ENCODE results near the gene KLF12. TPM values are rescaled to one million over a fixed set of nuclear protein-coding genes. Genes with fewer than 3 reads are reported as not detected.

Gene KLF12
- total RNA-seq, 4 donors from 2014 or later = 12.3 to 21.9 (median 17.0) TPM

DNA sequence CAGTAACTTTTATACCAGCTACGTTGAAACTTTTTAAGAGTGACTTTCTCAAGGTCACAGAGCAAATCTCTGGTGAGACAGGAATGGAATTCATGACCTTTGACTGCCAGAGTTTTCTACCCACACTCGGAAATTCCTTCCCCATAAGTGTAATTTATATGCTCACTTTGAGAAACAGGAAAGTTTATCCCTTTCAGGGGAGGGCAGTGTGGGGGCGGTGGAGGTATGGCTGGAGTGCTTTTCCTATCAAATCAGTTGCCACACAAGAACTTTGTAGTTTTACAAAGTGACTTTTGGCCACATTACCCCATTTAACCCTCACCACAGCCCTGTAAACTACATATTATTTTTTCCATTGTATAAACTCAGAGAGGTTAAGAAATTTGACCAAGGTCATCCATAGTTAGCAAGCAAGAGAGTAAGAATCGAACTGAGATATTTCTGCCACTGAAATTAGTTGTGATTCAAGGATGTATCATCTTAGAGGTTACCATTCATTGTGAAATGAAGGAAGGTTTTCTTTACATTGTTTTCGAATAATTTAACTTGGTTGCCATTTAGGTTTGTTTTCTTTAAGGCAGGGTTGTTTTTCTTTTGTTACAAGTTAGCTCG is 5.9 kb downstream of the KLF12 start:
- TF ChIP-seq POLR2AphosphoS5 (IDR thresholded peaks at IDR 0.05) (no peak), EP300 (IDR thresholded peaks at IDR 0.05) (no peak), POLR2A (IDR thresholded peaks at IDR 0.05) (no peak)
- TF ChIP-seq, protein P1, sequence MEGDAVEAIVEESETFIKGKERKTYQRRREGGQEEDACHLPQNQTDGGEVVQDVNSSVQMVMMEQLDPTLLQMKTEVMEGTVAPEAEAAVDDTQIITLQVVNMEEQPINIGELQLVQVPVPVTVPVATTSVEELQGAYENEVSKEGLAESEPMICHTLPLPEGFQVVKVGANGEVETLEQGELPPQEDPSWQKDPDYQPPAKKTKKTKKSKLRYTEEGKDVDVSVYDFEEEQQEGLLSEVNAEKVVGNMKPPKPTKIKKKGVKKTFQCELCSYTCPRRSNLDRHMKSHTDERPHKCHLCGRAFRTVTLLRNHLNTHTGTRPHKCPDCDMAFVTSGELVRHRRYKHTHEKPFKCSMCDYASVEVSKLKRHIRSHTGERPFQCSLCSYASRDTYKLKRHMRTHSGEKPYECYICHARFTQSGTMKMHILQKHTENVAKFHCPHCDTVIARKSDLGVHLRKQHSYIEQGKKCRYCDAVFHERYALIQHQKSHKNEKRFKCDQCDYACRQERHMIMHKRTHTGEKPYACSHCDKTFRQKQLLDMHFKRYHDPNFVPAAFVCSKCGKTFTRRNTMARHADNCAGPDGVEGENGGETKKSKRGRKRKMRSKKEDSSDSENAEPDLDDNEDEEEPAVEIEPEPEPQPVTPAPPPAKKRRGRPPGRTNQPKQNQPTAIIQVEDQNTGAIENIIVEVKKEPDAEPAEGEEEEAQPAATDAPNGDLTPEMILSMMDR (IDR thresholded peaks at IDR 0.05) = no peak
- Histone ChIP-seq H3K4me3 (no peak overlapping the region), H3K27ac (no peak overlapping the region), H3K9me3 (no peaks in the 10 kb centered on the region), H3K4me1 (peaks cover 2 to 60% (median 4%) of the 10 kb centered on the region in 3 donors), H3K36me3 (no peaks in the 10 kb centered on the region), H3K27me3 (no peaks in the 10 kb centered on the region)
- no peak for ATAC-seq
- 59 to 65% methylated on average over 6 of the region's 6 CpGs for WGBS, 2 donors (ENCODE audit: low coverage in 1 of 2)

DNA sequence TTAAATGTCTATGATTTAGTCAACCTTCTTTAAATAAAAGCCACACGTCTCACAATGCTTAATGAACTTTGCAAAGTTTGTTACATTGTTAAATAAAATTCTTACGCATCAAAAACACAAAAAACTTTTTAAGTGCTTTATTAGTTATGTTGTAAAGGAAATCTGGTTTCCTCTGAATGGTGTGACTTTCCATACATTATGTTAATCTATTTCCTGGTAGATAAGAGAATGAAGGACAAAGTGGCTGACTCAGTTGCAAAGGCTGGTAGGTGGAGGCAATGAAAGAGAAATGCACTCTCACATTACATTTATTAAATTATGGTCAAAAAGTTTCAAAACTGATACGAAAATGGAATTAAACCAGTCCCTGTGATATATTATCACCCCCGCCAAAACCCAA is 15.9 kb downstream of the KLF12 start:
- no peak for ATAC-seq
- 94 to 96% methylated on average over 3 to 4 of the region's 4 CpGs for WGBS, 2 donors (ENCODE audit: low coverage in 1 of 2)
- Histone ChIP-seq H3K36me3 (peaks cover 0 to 3% of the 10 kb centered on the region in 2 donors), H3K27ac (no peak overlapping the region), H3K4me1 (peaks cover 0 to 13% (median 0%) of the 10 kb centered on the region in 3 donors), H3K9me3 (peaks cover 0 to 20% (median 0%) of the 10 kb centered on the region in 3 donors), H3K27me3 (no peaks in the 10 kb centered on the region), H3K4me3 (no peak overlapping the region)
- TF ChIP-seq, protein P1 (IDR thresholded peaks at IDR 0.05) = no peak
- no peak for TF ChIP-seq POLR2A (IDR thresholded peaks at IDR 0.05)
- TF ChIP-seq POLR2AphosphoS5 (IDR thresholded peaks at IDR 0.05) = no peak
- TF ChIP-seq EP300 (IDR thresholded peaks at IDR 0.05) = no peak

DNA sequence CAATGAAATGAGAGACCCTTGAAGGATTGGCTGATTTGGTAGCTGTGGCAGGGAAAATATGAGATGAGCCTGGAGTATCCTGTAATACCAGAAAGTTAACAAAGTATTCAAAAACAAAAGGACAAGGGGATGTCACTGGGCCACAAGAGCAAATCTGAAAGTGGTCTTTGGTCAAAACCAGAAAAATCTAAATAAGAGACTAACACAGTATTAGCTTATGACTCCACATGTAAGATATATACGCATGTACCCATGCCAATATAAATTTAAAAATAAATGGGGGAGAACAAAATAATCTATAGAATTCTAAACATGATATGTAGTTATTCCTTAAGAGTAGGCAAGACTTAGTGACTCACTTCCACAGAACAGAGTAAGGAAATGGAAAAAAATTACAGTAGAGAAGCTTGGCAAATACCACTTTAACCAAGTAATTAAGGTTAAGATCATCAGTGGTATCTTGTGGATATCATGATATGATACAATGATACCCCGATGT is 16.9 kb downstream of the KLF12 start:
- peaks cover 0 to 20% (median 0%) of the 10 kb centered on the region in 3 donors for H3K9me3 ChIP-seq
- H3K27ac ChIP-seq = no peak overlapping the region
- no peaks in the 10 kb centered on the region for H3K27me3 ChIP-seq
- no peak for ATAC-seq
- TF ChIP-seq POLR2A (IDR thresholded peaks at IDR 0.05) = no peak
- TF ChIP-seq EP300 (IDR thresholded peaks at IDR 0.05) = no peak
- TF ChIP-seq, protein P1 (IDR thresholded peaks at IDR 0.05) = no peak
- TF ChIP-seq POLR2AphosphoS5 (IDR thresholded peaks at IDR 0.05) = no peak
- H3K4me1 ChIP-seq = peaks cover 0 to 17% (median 3%) of the 10 kb centered on the region in 3 donors
- H3K4me3 ChIP-seq = no peak overlapping the region
- peaks cover 0 to 3% of the 10 kb centered on the region in 2 donors for H3K36me3 ChIP-seq
- 56 to 71% methylated on average over 2 of the region's 2 CpGs for WGBS, 2 donors (ENCODE audit: low coverage in 1 of 2)

GRCh38 chr13:74115133-74115532 is 19.1 kb downstream of the KLF12 start:
- WGBS, 2 donors (ENCODE audit: low coverage in 1 of 2) = 83% methylated on average over 1 of the region's 2 CpGs; no CpG with 5 or more reads in 1 of the 2 donors
- Histone ChIP-seq H3K9me3 (peaks cover 0 to 18% (median 0%) of the 10 kb centered on the region in 3 donors), H3K4me3 (no peak overlapping the region), H3K36me3 (peaks cover 0 to 2% of the 10 kb centered on the region in 2 donors), H3K4me1 (peaks cover 0 to 31% (median 11%) of the 10 kb centered on the region in 3 donors), H3K27me3 (no peaks in the 10 kb centered on the region), H3K27ac (no peak overlapping the region)
- no peak for ATAC-seq
- TF ChIP-seq EP300 (IDR thresholded peaks at IDR 0.05) (no peak), POLR2A (IDR thresholded peaks at IDR 0.05) (no peak), POLR2AphosphoS5 (IDR thresholded peaks at IDR 0.05) (no peak)
- TF ChIP-seq, protein P1 (IDR thresholded peaks at IDR 0.05) = no peak

GRCh38 chr13:74114641-74115040 is 19.6 kb downstream of the KLF12 start:
- TF ChIP-seq EP300 (IDR thresholded peaks at IDR 0.05) (no peak), POLR2A (IDR thresholded peaks at IDR 0.05) (no peak), POLR2AphosphoS5 (IDR thresholded peaks at IDR 0.05) (no peak)
- TF ChIP-seq, protein P1 (IDR thresholded peaks at IDR 0.05) = no peak
- WGBS, 2 donors (ENCODE audit: low coverage in 1 of 2) = 93 to 95% methylated on average over 5 of the region's 5 CpGs
- Histone ChIP-seq H3K27me3 (no peaks in the 10 kb centered on the region), H3K36me3 (no peaks in the 10 kb centered on the region), H3K9me3 (peaks cover 0 to 13% (median 0%) of the 10 kb centered on the region in 3 donors), H3K4me1 (peaks cover 0 to 31% (median 11%) of the 10 kb centered on the region in 3 donors), H3K4me3 (no peak overlapping the region), H3K27ac (no peak overlapping the region)
- no peak for ATAC-seq
